Measurements from ENCODE around the gene ATP5PO. TPM values are rescaled to one million over a fixed set of nuclear protein-coding genes. Genes with fewer than 3 reads are reported as not detected.

Gene ATP5PO
- total RNA-seq, 1 experiment from 2014 or later, result 190 TPM

GRCh38 chr21:33924766-33925100 lies 9.1 kb upstream of the ATP5PO start:
- no peaks in the 10 kb centered on the region for H3K9me3 ChIP-seq (ENCODE audit: control insufficient read depth, insufficient read depth, low read depth, low read length)
- H3K36me3 ChIP-seq (ENCODE audit: control insufficient read depth, insufficient read depth, low read length), result no peaks in the 10 kb centered on the region
- DNase-seq (ENCODE audit: low read depth, low spot score), result no peak
- H3K4me3 ChIP-seq (ENCODE audit: low read depth in 2 of 2, low read length in 2 of 2), result no peak overlapping the region
- no peaks in the 10 kb centered on the region for H3K27me3 ChIP-seq (ENCODE audit: control insufficient read depth, insufficient read depth, low read length)
- no TSS peak for BruUV-seq (replicated peaks)
- TF ChIP-seq, protein P1, sequence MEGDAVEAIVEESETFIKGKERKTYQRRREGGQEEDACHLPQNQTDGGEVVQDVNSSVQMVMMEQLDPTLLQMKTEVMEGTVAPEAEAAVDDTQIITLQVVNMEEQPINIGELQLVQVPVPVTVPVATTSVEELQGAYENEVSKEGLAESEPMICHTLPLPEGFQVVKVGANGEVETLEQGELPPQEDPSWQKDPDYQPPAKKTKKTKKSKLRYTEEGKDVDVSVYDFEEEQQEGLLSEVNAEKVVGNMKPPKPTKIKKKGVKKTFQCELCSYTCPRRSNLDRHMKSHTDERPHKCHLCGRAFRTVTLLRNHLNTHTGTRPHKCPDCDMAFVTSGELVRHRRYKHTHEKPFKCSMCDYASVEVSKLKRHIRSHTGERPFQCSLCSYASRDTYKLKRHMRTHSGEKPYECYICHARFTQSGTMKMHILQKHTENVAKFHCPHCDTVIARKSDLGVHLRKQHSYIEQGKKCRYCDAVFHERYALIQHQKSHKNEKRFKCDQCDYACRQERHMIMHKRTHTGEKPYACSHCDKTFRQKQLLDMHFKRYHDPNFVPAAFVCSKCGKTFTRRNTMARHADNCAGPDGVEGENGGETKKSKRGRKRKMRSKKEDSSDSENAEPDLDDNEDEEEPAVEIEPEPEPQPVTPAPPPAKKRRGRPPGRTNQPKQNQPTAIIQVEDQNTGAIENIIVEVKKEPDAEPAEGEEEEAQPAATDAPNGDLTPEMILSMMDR (IDR thresholded peaks at IDR 0.05), result no peak
- TF ChIP-seq TCF7L2 (IDR thresholded peaks at IDR 0.05; ENCODE audit: low read depth, low read length) (no peak), POLR2AphosphoS5 (IDR thresholded peaks at IDR 0.05; ENCODE audit: low read depth, low read length) (no peak), SIN3A (IDR thresholded peaks at IDR 0.05; ENCODE audit: borderline replicate concordance, insufficient read depth, low read depth, low read length) (no peak)
- TF ChIP-seq, protein P2, sequence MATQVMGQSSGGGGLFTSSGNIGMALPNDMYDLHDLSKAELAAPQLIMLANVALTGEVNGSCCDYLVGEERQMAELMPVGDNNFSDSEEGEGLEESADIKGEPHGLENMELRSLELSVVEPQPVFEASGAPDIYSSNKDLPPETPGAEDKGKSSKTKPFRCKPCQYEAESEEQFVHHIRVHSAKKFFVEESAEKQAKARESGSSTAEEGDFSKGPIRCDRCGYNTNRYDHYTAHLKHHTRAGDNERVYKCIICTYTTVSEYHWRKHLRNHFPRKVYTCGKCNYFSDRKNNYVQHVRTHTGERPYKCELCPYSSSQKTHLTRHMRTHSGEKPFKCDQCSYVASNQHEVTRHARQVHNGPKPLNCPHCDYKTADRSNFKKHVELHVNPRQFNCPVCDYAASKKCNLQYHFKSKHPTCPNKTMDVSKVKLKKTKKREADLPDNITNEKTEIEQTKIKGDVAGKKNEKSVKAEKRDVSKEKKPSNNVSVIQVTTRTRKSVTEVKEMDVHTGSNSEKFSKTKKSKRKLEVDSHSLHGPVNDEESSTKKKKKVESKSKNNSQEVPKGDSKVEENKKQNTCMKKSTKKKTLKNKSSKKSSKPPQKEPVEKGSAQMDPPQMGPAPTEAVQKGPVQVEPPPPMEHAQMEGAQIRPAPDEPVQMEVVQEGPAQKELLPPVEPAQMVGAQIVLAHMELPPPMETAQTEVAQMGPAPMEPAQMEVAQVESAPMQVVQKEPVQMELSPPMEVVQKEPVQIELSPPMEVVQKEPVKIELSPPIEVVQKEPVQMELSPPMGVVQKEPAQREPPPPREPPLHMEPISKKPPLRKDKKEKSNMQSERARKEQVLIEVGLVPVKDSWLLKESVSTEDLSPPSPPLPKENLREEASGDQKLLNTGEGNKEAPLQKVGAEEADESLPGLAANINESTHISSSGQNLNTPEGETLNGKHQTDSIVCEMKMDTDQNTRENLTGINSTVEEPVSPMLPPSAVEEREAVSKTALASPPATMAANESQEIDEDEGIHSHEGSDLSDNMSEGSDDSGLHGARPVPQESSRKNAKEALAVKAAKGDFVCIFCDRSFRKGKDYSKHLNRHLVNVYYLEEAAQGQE (IDR thresholded peaks at IDR 0.05; ENCODE audit: insufficient read depth in 1 of 2, low read depth in 2 of 2, low read length in 1 of 2), result no peak
- ChIA-PET CTCF (interaction anchor here (0.6 to 1.7 kb wide), 6 partner anchors 23 to 1011 kb away, joined by 3 to 5 read pairs (median 4); partner anchors contain the start of gene KCNE2), POLR2A (interaction anchor here (0.6 to 0.7 kb wide), 2 partner anchors 138 to 162 kb away, joined by 4 to 5 read pairs; no protein-coding TSS in a partner anchor)
- H3K27ac ChIP-seq (ENCODE audit: low read length), result peak overlapping the region; percentile 76
- intact Hi-C loops (cut with micrococcal nuclease; ENCODE audit: unreplicated experiment), result loop anchor here (1.0 to 10.0 kb wide), 2 partner anchors 60 to 424 kb away; no protein-coding TSS in a partner anchor
- peaks cover 22% of the 10 kb centered on the region for H3K4me1 ChIP-seq (ENCODE audit: control insufficient read depth, insufficient read depth, low read length)
- ATAC-seq, result peak; percentile 75
- in situ Hi-C loops (cut with HindIII; ENCODE audit: low pct_unique_long_range_greater_than_20kb, low sequenced_read_pairs), result no loop called here

- H3K4me3 ChIP-seq (ENCODE audit: low read depth in 2 of 2, low read length in 2 of 2), result peak overlapping the region in 1 of 2 experiments; percentile 23; a peak in 1 of 4 replicates
- no peaks in the 10 kb centered on the region for H3K27me3 ChIP-seq (ENCODE audit: control insufficient read depth, insufficient read depth, low read length)
- BruUV-seq (replicated peaks), result no TSS peak
- in situ Hi-C loops (cut with HindIII; ENCODE audit: low pct_unique_long_range_greater_than_20kb, low sequenced_read_pairs) (no loop called here), intact Hi-C loops (cut with micrococcal nuclease; ENCODE audit: unreplicated experiment) (loop anchor here (1.0 to 10.0 kb wide), 2 partner anchors 61 to 424 kb away; no protein-coding TSS in a partner anchor)
- DNase-seq (ENCODE audit: low read depth, low spot score) (peak; percentile 51), ATAC-seq (peak; percentile 96)
- H3K36me3 ChIP-seq (ENCODE audit: control insufficient read depth, insufficient read depth, low read length), result no peaks in the 10 kb centered on the region
- ChIA-PET CTCF (interaction anchor here (0.6 to 1.7 kb wide), 9 partner anchors 24 to 1012 kb away, joined by 3 to 5 read pairs (median 4); partner anchors contain the start of gene KCNE2), POLR2A (interaction anchor here (0.6 to 0.7 kb wide), 2 partner anchors 139 to 162 kb away, joined by 4 to 5 read pairs; no protein-coding TSS in a partner anchor)
- TF ChIP-seq TCF7L2 (IDR thresholded peaks at IDR 0.05; ENCODE audit: low read depth, low read length), result no peak
- TF ChIP-seq, protein P1 (IDR thresholded peaks at IDR 0.05), result peak; percentile 84
- no peaks in the 10 kb centered on the region for H3K9me3 ChIP-seq (ENCODE audit: control insufficient read depth, insufficient read depth, low read depth, low read length)
- H3K4me1 ChIP-seq (ENCODE audit: control insufficient read depth, insufficient read depth, low read length), result peaks cover 22% of the 10 kb centered on the region
- H3K27ac ChIP-seq (ENCODE audit: low read length), result peak overlapping the region; percentile 76
Observed at GRCh38 chr21:33924079-33924765, 8.6 kb upstream of the ATP5PO start.
